ENCODE data around the gene ADTRP. TPM values are rescaled to one million over a fixed set of nuclear protein-coding genes. Genes with fewer than 3 reads are reported as not detected.

The ADTRP gene
- total and polyA plus RNA-seq, 2 experiments from 2014 or later, result 1.3 to 2.6 TPM

GRCh38 chr6:11714798-11715285 is 63.8 kb downstream of the ADTRP start:
- Histone ChIP-seq H3K36me3 (ENCODE audit: low read depth) (no peaks in the 10 kb centered on the region), H3K79me2 (ENCODE audit: insufficient read depth) (no peaks in the 10 kb centered on the region), H3K9ac (no peak overlapping the region), H2AFZ (no peak overlapping the region), H3K4me1 (ENCODE audit: insufficient read depth) (peaks cover 22% of the 10 kb centered on the region), H3K27me3 (replicated peaks; ENCODE audit: insufficient read depth) (no peaks in the 10 kb centered on the region), H3F3A (ENCODE audit: insufficient read depth) (peaks cover 8% of the 10 kb centered on the region), H3K4me3 (no peak overlapping the region), H3K9me3 (ENCODE audit: low read depth) (no peaks in the 10 kb centered on the region), H3K4me2 (ENCODE audit: unreplicated experiment) (no peak overlapping the region), H4K20me1 (ENCODE audit: insufficient read depth) (no peaks in the 10 kb centered on the region), H3K27ac (no peak overlapping the region), H3K9me2 (ENCODE audit: insufficient read depth) (no peaks in the 10 kb centered on the region)
- DNase-seq, result no peak
- in situ Hi-C loops (cut with MboI), result no loop called here
- TF ChIP-seq EZH2phosphoT487 (IDR thresholded peaks at IDR 0.05; ENCODE audit: insufficient read depth, low read depth), result no peak
- TF ChIP-seq EZH2 (IDR thresholded peaks at IDR 0.05; ENCODE audit: insufficient read depth, poor library complexity, severe bottlenecking), result no peak

DNA sequence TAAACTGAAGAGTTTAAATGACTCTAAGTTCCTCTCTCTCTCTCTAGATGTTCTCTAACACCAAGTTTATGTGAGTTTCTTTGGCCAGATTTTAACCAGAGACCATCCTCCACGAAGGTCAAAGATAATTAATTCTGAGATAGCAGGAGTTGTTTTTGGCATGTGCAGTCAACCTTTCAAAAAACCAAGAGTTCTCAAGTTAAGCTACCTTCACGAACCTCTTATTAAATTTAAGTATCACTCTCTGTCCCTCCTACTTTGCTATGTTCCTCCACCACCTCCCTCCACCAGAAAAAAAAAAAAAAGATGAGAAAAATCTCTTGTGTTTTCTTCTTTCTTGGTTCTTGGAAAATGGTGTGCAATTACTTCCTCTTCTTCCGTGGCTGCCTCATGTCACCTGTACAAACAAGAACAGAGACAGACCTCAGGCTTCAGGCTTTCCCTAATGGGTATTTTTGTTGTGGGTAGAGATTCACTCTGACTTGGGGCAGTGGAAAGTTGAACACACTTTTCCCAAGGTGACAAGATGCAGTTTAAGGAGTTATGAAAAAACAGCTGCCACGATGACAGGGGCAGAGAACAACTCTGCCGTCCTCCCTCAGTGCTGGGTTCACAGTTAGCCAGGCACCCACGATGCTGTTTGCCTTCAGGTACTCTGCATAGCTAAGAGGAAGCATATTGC is 64.3 kb downstream of the ADTRP start:
- no peak overlapping the region for H3K27ac ChIP-seq
- DNase-seq, result no peak
- in situ Hi-C loops (cut with MboI), result no loop called here
- no peak overlapping the region for H3K9ac ChIP-seq
- peaks cover 22% of the 10 kb centered on the region for H3K4me1 ChIP-seq (ENCODE audit: insufficient read depth)
- no peak overlapping the region for H2AFZ ChIP-seq
- no peaks in the 10 kb centered on the region for H3K79me2 ChIP-seq (ENCODE audit: insufficient read depth)
- H4K20me1 ChIP-seq (ENCODE audit: insufficient read depth), result no peaks in the 10 kb centered on the region
- TF ChIP-seq EZH2 (IDR thresholded peaks at IDR 0.05; ENCODE audit: insufficient read depth, poor library complexity, severe bottlenecking) (no peak), EZH2phosphoT487 (IDR thresholded peaks at IDR 0.05; ENCODE audit: insufficient read depth, low read depth) (no peak)
- WGBS, 2 experiments (ENCODE audit: low coverage in 1 of 2, low lambda C conversion rate in 2 of 2, missing lambda C conversion rate in 2 of 2), result 91 to 95% methylated on average over 6 of the region's 6 CpGs
- H3K4me2 ChIP-seq (ENCODE audit: unreplicated experiment), result no peak overlapping the region
- H3K9me2 ChIP-seq (ENCODE audit: insufficient read depth), result no peaks in the 10 kb centered on the region
- no peaks in the 10 kb centered on the region for H3K36me3 ChIP-seq (ENCODE audit: low read depth)
- no peak overlapping the region for H3K4me3 ChIP-seq
- no peaks in the 10 kb centered on the region for H3K27me3 ChIP-seq (replicated peaks; ENCODE audit: insufficient read depth)
- H3F3A ChIP-seq (ENCODE audit: insufficient read depth), result peaks cover 8% of the 10 kb centered on the region
- H3K9me3 ChIP-seq (ENCODE audit: low read depth), result no peaks in the 10 kb centered on the region

- H3K9ac ChIP-seq, result peak overlapping the region; percentile 61; the same call in 1 of the 2 replicates
- in situ Hi-C loops (cut with MboI), result no loop called here
Observed at GRCh38 chr6:11712760-11713159, 65.8 kb downstream of the ADTRP start.

GRCh38 chr6:11711984-11712711 is 66.5 kb downstream of the ADTRP start:
- no peaks in the 10 kb centered on the region for H3K9me2 ChIP-seq (ENCODE audit: insufficient read depth)
- H3K36me3 ChIP-seq (ENCODE audit: low read depth), result no peaks in the 10 kb centered on the region
- H3F3A ChIP-seq (ENCODE audit: insufficient read depth), result peaks cover 8% of the 10 kb centered on the region
- 0 out of 2 replicates have a peak overlapping the region, but pooled peaks have one; percentile 4 for H3K4me3 ChIP-seq
- peak overlapping the region; percentile 61 for H3K9ac ChIP-seq
- no peaks in the 10 kb centered on the region for H4K20me1 ChIP-seq (ENCODE audit: insufficient read depth)
- peaks cover 22% of the 10 kb centered on the region for H3K4me1 ChIP-seq (ENCODE audit: insufficient read depth)
- no peaks in the 10 kb centered on the region for H3K27me3 ChIP-seq (replicated peaks; ENCODE audit: insufficient read depth)
- H3K79me2 ChIP-seq (ENCODE audit: insufficient read depth), result no peaks in the 10 kb centered on the region
- 64 to 66% methylated on average over 10 of the region's 10 CpGs for WGBS, 2 experiments (ENCODE audit: low coverage in 1 of 2, low lambda C conversion rate in 2 of 2, missing lambda C conversion rate in 2 of 2)
- DNase-seq, result peak; percentile 22
- H3K9me3 ChIP-seq (ENCODE audit: low read depth), result no peaks in the 10 kb centered on the region
- in situ Hi-C loops (cut with MboI), result no loop called here
- peak overlapping the region; percentile 58 for H3K27ac ChIP-seq
- no peak for TF ChIP-seq EZH2phosphoT487 (IDR thresholded peaks at IDR 0.05; ENCODE audit: insufficient read depth, low read depth)
- no peak for TF ChIP-seq EZH2 (IDR thresholded peaks at IDR 0.05; ENCODE audit: insufficient read depth, poor library complexity, severe bottlenecking)
- H2AFZ ChIP-seq, result peak overlapping the region; percentile 77
- H3K4me2 ChIP-seq (ENCODE audit: unreplicated experiment), result peak overlapping the region; percentile 60

More at GRCh38 chr6:11712760-11713159, 65.8 kb downstream of the ADTRP start:
- peak; percentile 75 for DNase-seq
- H3K4me2 ChIP-seq (ENCODE audit: unreplicated experiment), result peak overlapping the region; percentile 60
- H3K79me2 ChIP-seq (ENCODE audit: insufficient read depth), result no peaks in the 10 kb centered on the region
- H3K9me3 ChIP-seq (ENCODE audit: low read depth), result no peaks in the 10 kb centered on the region
- no peak overlapping the region for H3K4me3 ChIP-seq
- H2AFZ ChIP-seq, result 0 out of 2 replicates have a peak overlapping the region, but pooled peaks have one; percentile 77
- H3K27me3 ChIP-seq (replicated peaks; ENCODE audit: insufficient read depth), result no peaks in the 10 kb centered on the region
- H3K27ac ChIP-seq, result peak overlapping the region; percentile 58
- no peaks in the 10 kb centered on the region for H3K9me2 ChIP-seq (ENCODE audit: insufficient read depth)
- peaks cover 22% of the 10 kb centered on the region for H3K4me1 ChIP-seq (ENCODE audit: insufficient read depth)
- H4K20me1 ChIP-seq (ENCODE audit: insufficient read depth), result no peaks in the 10 kb centered on the region
- no peak for TF ChIP-seq EZH2 (IDR thresholded peaks at IDR 0.05; ENCODE audit: insufficient read depth, poor library complexity, severe bottlenecking)
- TF ChIP-seq EZH2phosphoT487 (IDR thresholded peaks at IDR 0.05; ENCODE audit: insufficient read depth, low read depth), result no peak
- no peaks in the 10 kb centered on the region for H3K36me3 ChIP-seq (ENCODE audit: low read depth)
- peaks cover 8% of the 10 kb centered on the region for H3F3A ChIP-seq (ENCODE audit: insufficient read depth)
- WGBS, 2 experiments (ENCODE audit: low coverage in 1 of 2, low lambda C conversion rate in 2 of 2, missing lambda C conversion rate in 2 of 2), result 41 to 48% methylated on average over 6 of the region's 6 CpGs
